Right renal cortex interstitium (tissue), 3 donors: ENCODE measurements around the gene IRF7. TPM values are rescaled to one million over a fixed set of nuclear protein-coding genes. Genes with fewer than 3 reads are reported as not detected.
"Not testable (repeated sequence)": the region's sequence is repeated elsewhere in the genome, so short reads cannot be mapped to it uniquely, and the experiment has no call there.

Source experiments
- DNase-seq, 3 donors: peaks; one replicate each; pipeline ENCODE4 v3.0.0-alpha.2; 2013; ENCODE audit warnings: low read depth in 3 of 3, low spot score in 2 of 3
- polyA plus RNA-seq, 3 donors: library from polyadenylated mRNA; unstranded; fragments of 120-200 nt; gene quantifications; one replicate each; pipeline ENCODE4 v1.2.1, GENCODE V29; 2013; ENCODE audit not compliant: insufficient read length in 3 of 3

Gene IRF7
- polyA plus RNA-seq, 3 donors = 5.9 to 8.0 (median 7.3) TPM

- DNase-seq = no peak
These were observed 28.2 kb downstream of the IRF7 start for GRCh38 chr11:587546-587945.

GRCh38 chr11:586376-587316 lies 29.1 kb downstream of the IRF7 start:
- DNase-seq = no peak

- no peak for DNase-seq
These were observed 31.5 kb downstream of the IRF7 start for GRCh38 chr11:584287-584686.

- DNase-seq = no peak
These were observed 34.0 kb downstream of the IRF7 start for GRCh38 chr11:581752-582151.

- no peak for DNase-seq
These were observed 34.4 kb downstream of the IRF7 start for GRCh38 chr11:581342-581741.

- DNase-seq = no peak
These were observed 35.7 kb downstream of the IRF7 start for GRCh38 chr11:579830-580601.

- no peak for DNase-seq
These were observed 37.3 kb downstream of the IRF7 start for GRCh38 chr11:578276-579035.

- no peak for DNase-seq
These were observed 38.2 kb downstream of the IRF7 start for GRCh38 chr11:577611-577894.

GRCh38 chr11:576811-577610 lies 38.7 kb downstream of the IRF7 start:
- no peak for DNase-seq

GRCh38 chr11:575996-576768 lies 39.6 kb downstream of the IRF7 start, which contains the start of gene PHRF1:
TSS of gene PHRF1 (plus strand) at chr11:576470. CDS start at chr11:581513, 5,043 bp downstream.
- DNase-seq = peak; percentile 86 to 91 (median 90)

- no peak for DNase-seq
These were observed 40.3 kb downstream of the IRF7 start for GRCh38 chr11:575313-575995.

GRCh38 chr11:574632-575312 lies 41.0 kb downstream of the IRF7 start:
- DNase-seq = no peak

- DNase-seq = not testable (repeated sequence)
These were observed 41.6 kb downstream of the IRF7 start for GRCh38 chr11:574031-574570.

- DNase-seq = no peak
These were observed 42.5 kb downstream of the IRF7 start for GRCh38 chr11:573146-573759.

- no peak for DNase-seq
These were observed 44.0 kb downstream of the IRF7 start for GRCh38 chr11:571802-572185.

GRCh38 chr11:569158-569885 lies 46.4 kb downstream of the IRF7 start:
- DNase-seq = no peak
